DOHH2 (cell line): ENCODE results near the gene SIGLEC15.
"Not testable (repeated sequence)": the region's sequence is repeated elsewhere in the genome, so short reads cannot be mapped to it uniquely, and the experiment has no call there.

ENCODE experiments used
- EZH2phosphoT487 ChIP-seq: fragments of 200-600 bp; sonication (generic); IDR thresholded peaks from 2 replicates; pipeline ENCODE4 v1.6.1; 2017; ENCODE audit warnings: borderline replicate concordance, mild to moderate bottlenecking, antibody characterized with exemption, low read length, moderate library complexity, mixed read lengths
- TF ChIP-seq, protein P1 (sequence below): fragments of 200-600 bp; sonication (generic); IDR thresholded peaks from one replicate; pipeline ENCODE4 v1.5.1; 2014; ENCODE audit warnings: antibody characterized with exemption, mild to moderate bottlenecking, low read depth, low read length; ENCODE audit not compliant: poor library complexity, severe bottlenecking

DNA sequence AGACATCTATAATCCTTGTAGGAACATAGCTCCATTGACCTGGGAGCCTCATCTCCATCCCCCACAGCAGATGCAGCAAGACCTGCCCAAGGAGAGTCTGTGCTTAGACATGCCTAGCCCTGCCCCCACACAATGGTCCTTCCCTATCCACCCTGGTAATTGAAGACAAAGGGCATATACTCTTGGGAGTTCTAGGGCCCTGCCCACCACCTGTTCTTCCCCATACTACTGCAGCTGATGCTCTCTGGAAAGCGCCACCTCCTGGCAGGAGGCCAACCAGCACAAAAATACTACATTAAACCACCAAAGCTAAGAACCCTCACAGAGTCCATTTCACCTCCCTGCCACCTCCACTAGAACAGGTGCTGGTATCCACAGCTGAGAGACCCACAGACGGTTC, 18.3 kb upstream of the SIGLEC15 start:
- TF ChIP-seq, protein P1, sequence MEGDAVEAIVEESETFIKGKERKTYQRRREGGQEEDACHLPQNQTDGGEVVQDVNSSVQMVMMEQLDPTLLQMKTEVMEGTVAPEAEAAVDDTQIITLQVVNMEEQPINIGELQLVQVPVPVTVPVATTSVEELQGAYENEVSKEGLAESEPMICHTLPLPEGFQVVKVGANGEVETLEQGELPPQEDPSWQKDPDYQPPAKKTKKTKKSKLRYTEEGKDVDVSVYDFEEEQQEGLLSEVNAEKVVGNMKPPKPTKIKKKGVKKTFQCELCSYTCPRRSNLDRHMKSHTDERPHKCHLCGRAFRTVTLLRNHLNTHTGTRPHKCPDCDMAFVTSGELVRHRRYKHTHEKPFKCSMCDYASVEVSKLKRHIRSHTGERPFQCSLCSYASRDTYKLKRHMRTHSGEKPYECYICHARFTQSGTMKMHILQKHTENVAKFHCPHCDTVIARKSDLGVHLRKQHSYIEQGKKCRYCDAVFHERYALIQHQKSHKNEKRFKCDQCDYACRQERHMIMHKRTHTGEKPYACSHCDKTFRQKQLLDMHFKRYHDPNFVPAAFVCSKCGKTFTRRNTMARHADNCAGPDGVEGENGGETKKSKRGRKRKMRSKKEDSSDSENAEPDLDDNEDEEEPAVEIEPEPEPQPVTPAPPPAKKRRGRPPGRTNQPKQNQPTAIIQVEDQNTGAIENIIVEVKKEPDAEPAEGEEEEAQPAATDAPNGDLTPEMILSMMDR, result peak; percentile 63
- not testable (repeated sequence) for TF ChIP-seq EZH2phosphoT487
